K562 (cell line): ENCODE measurements around the gene IGLL1. TPM values are rescaled to one million over a fixed set of nuclear protein-coding genes. Genes with fewer than 3 reads are reported as not detected.

Experiments used
- E4F1 ChIP-seq: fragments of 250-450 bp; sonication (Bioruptor Pico); IDR thresholded peaks from 2 replicates; pipeline ENCODE4 v1.5.0; 2021; ENCODE audit warnings: mild to moderate bottlenecking, borderline replicate concordance
- HLTF ChIP-seq: fragments of 450-650 bp; IDR thresholded peaks from 2 replicates; pipeline ENCODE4 v1.6.1; 2016
- ID3 ChIP-seq, 2 experiments: fragments of 250-450 bp in 1 of 2; fragments of 450-650 bp in 1 of 2; sonication (Bioruptor Pico) in 1 of 2; IDR thresholded peaks; 2 replicates each; pipeline versions ENCODE4 v1.6.1 to v1.8.0; 2016 to 2021; ENCODE audit warnings: mild to moderate bottlenecking in 2 of 2, moderate library complexity in 2 of 2, missing compliant biosample characterization in 1 of 2, missing genetic modification characterization in 1 of 2
- LCOR ChIP-seq: sonication (generic); formaldehyde crosslinking; IDR thresholded peaks from 2 replicates; pipeline ENCODE4 v1.8.0; 2022; ENCODE audit warnings: mild to moderate bottlenecking, missing genetic modification reagents
- MAFG ChIP-seq: fragments of 450-650 bp; conservative IDR thresholded peaks from 2 replicates; pipeline ENCODE4 v1.6.1; 2016; ENCODE audit warnings: missing genetic modification characterization, missing compliant biosample characterization
- NCOA4 ChIP-seq: fragments of 450-650 bp; IDR thresholded peaks from 2 replicates; pipeline ENCODE4 v1.6.1; 2018; ENCODE audit warnings: mild to moderate bottlenecking; ENCODE audit not compliant: partially characterized antibody
- PREB ChIP-seq: sonication (generic); formaldehyde crosslinking; IDR thresholded peaks from 2 replicates; pipeline ENCODE4 v1.8.1; 2023; ENCODE audit warnings: mild to moderate bottlenecking, missing genetic modification reagents
- REST ChIP-seq, 2 experiments: fragments of 450-650 bp; formaldehyde crosslinking in 1 of 2; IDR thresholded peaks; 2 replicates each; pipeline versions ENCODE4 v1.4.0 to v1.6.1; 2014 to 2020; ENCODE audit warnings: mild to moderate bottlenecking in 2 of 2, borderline replicate concordance in 1 of 2, low read depth in 1 of 2
- ZNF766 ChIP-seq: fragments of 200-800 bp; sonication (Bioruptor generic); conservative IDR thresholded peaks from 2 replicates; pipeline ENCODE4 v1.6.1; 2016; ENCODE audit warnings: missing genetic modification characterization, missing compliant biosample characterization
- polyA plus RNA-seq, 8 experiments: library from polyadenylated mRNA; depleted of rRNA in 4 of 8; stranded (reverse) in 5 of 8; unstranded in 3 of 8; fragments of >200 nt; fragmentation: Nextera tagmentation in 2 of 8; fragmentation: Illumina TruSeq in 1 of 8; extraction: Ambion mirVana in 2 of 8; extraction: Trizol in 1 of 8; gene quantifications; 2 replicates each; pipeline versions ENCODE4 v1.2.1 to v1.2.3, GENCODE V29; 2011 to 2014; ENCODE audit warnings: inconsistent platforms in 1 of 8, missing spikeins in 1 of 8
- total RNA-seq, 7 experiments: library from RNA; depleted of rRNA in 6 of 7; stranded (reverse); fragments of >200 nt in 6 of 7; fragmentation: Illumina TruSeq in 2 of 7; extraction: Trizol in 2 of 7; gene quantifications; 2 replicates each; pipeline versions ENCODE4 v1.2.1 to v1.2.3, GENCODE V29; 2011 to 2021; ENCODE audit warnings: low replicate concordance in 1 of 7

IGLL1 gene
- total and polyA plus RNA-seq, 9 of the 15 experiments (the other 6 are each of a cell fraction or from before 2014, with no cell fraction given) = 0.10 to 0.32 (median 0.20) TPM; not detected in 6

GRCh38 chr22:23539135-23539838 lies 40.8 kb downstream of the IGLL1 start (continued):
- no peak for TF ChIP-seq PREB (CRISPR knock-in tag)
- TF ChIP-seq LCOR = no peak
- TF ChIP-seq NCOA4 = no peak
- TF ChIP-seq ZNF766 (CRISPR knock-in tag) = no peak
- TF ChIP-seq HLTF = no peak
- no peak for TF ChIP-seq E4F1
- no peak for TF ChIP-seq ID3 (CRISPR knock-in tag; IDR thresholded peaks at IDR 0.05)
- TF ChIP-seq ID3 (tag; IDR thresholded peaks at IDR 0.05) = no peak
- no peak for TF ChIP-seq MAFG
- TF ChIP-seq REST (IDR thresholded peaks at IDR 0.05; ENCODE audit: borderline replicate concordance) = peak; percentile 88
- TF ChIP-seq REST (CRISPR knock-in tag; IDR thresholded peaks at IDR 0.05; ENCODE audit: low read depth) = no peak
